Vagina (tissue), 2 donors: ENCODE results near the gene SH3BP5L. TPM values are rescaled to one million over a fixed set of nuclear protein-coding genes. Genes with fewer than 3 reads are reported as not detected.

ENCODE experiments used
- DNase-seq, 2 donors: peaks; one replicate each; pipeline ENCODE4 v3.0.0-alpha.2; 2017; ENCODE audit errors: extremely low spot score in 2 of 2
- H3K27ac ChIP-seq: fragments of 200-600 bp; sonication (generic); one replicate; pipeline ENCODE4 v1.5.1; 2019
- H3K27me3 ChIP-seq: fragments of 200-600 bp; sonication (generic); one replicate; pipeline ENCODE4 v1.5.1; 2019
- H3K36me3 ChIP-seq, 2 donors: fragments of 200-600 bp; sonication (generic); one replicate each; pipeline ENCODE4 v1.5.1; 2017 to 2019
- H3K4me1 ChIP-seq: fragments of 200-600 bp; sonication (generic); one replicate; pipeline ENCODE4 v1.5.1; 2019
- H3K4me3 ChIP-seq, 2 donors: fragments of 200-600 bp; sonication (generic); 1 replicate in 1 of 2; 2 replicates in 1 of 2; pipeline ENCODE4 v1.5.1; 2016 to 2019
- H3K9me3 ChIP-seq: fragments of 200-600 bp; sonication (generic); one replicate; pipeline ENCODE4 v1.5.1; 2019
- CTCF ChIP-seq, 3 experiments: fragments of 450-650 bp in 2 of 3; fragments of 200-600 bp in 1 of 3; sonication (generic) in 1 of 3; IDR thresholded peaks; one replicate each; pipeline ENCODE4 v1.5.1; 2017 to 2019; ENCODE audit warnings: antibody characterized with exemption in 3 of 3, mild to moderate bottlenecking in 2 of 3, moderate library complexity in 2 of 3
- POLR2A ChIP-seq, 2 donors: fragments of 450-650 bp; IDR thresholded peaks; one replicate each; pipeline ENCODE4 v1.6.1; 2017; ENCODE audit warnings: antibody characterized with exemption in 2 of 2, mild to moderate bottlenecking in 2 of 2, moderate library complexity in 2 of 2
- POLR2AphosphoS5 ChIP-seq, 2 donors: sonication (generic); formaldehyde crosslinking; IDR thresholded peaks; one replicate each; pipeline ENCODE4 v1.9.0; 2017; ENCODE audit warnings: antibody characterized with exemption in 2 of 2, mild to moderate bottlenecking in 2 of 2, low read depth in 1 of 2; ENCODE audit not compliant: insufficient read depth in 1 of 2
- intact Hi-C: fragments of 100-400 bp; cut with DNase I; formaldehyde crosslinking; loops from one replicate; pipeline ENCODE4 v1.15.1; 2023
- total RNA-seq: library from RNA; depleted of rRNA; stranded (reverse); fragments of >200 nt; gene quantifications from one replicate; pipeline ENCODE4 v1.2.3, GENCODE V29; 2016

SH3BP5L gene
- total RNA-seq, 1 donor from 2014 or later = 18.7 TPM

- Histone ChIP-seq H3K27ac (peak overlapping the region; percentile 98), H3K36me3 (peaks cover 0 to 18% of the 10 kb centered on the region in 2 donors), H3K4me1 (peaks cover 58% of the 10 kb centered on the region), H3K27me3 (no peaks in the 10 kb centered on the region), H3K9me3 (no peaks in the 10 kb centered on the region), H3K4me3 (peak overlapping the region; percentile 67 to 77)
- TF ChIP-seq CTCF (IDR thresholded peaks at IDR 0.05) (no peak), POLR2A (IDR thresholded peaks at IDR 0.05) (no peak), POLR2AphosphoS5 (IDR thresholded peaks at IDR 0.05; ENCODE audit: insufficient read depth in 1 of 2, low read depth in 1 of 2) (no peak)
- DNase-seq = no peak
- intact Hi-C loops = no loop called here
Measured at GRCh38 chr1:248824301-248824700, 1.4 kb downstream of the SH3BP5L start.

DNA sequence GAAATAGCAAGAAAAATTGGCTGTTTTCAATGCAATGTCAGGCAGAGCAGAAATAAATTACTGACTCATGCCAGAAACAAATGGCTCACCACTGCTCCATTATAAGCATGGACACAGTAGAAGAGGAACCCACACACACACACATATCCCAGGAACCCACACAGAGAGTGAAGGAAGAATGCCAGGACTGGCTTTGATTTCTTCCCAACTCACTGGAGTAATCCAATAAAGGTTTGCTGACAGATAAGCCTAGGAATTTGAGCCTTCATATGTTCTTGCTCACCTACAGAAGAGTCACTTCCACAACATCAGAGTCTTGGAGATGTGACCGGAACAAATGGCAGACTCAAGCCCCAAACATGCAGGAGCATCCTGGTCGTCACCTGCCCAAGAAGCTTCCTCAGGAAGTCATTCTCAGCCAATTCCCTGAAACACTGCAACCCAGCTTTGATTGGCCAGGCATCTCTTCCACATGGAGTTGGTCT lies 2.2 kb downstream of the SH3BP5L start:
- peaks cover 0 to 18% of the 10 kb centered on the region in 2 donors for H3K36me3 ChIP-seq
- H3K4me3 ChIP-seq = peak overlapping the region; percentile 30 to 77
- peaks cover 65% of the 10 kb centered on the region for H3K4me1 ChIP-seq
- intact Hi-C loops = no loop called here
- H3K27ac ChIP-seq = no peak overlapping the region
- H3K27me3 ChIP-seq = no peaks in the 10 kb centered on the region
- no peak for TF ChIP-seq POLR2A (IDR thresholded peaks at IDR 0.05)
- TF ChIP-seq CTCF (IDR thresholded peaks at IDR 0.05) = no peak
- TF ChIP-seq POLR2AphosphoS5 (IDR thresholded peaks at IDR 0.05; ENCODE audit: insufficient read depth in 1 of 2, low read depth in 1 of 2) = no peak
- H3K9me3 ChIP-seq = no peaks in the 10 kb centered on the region
- DNase-seq = peak in 1 of 2 donors; percentile 58

GRCh38 chr1:248822148-248823032 lies 3.3 kb downstream of the SH3BP5L start:
- no peaks in the 10 kb centered on the region for H3K9me3 ChIP-seq
- TF ChIP-seq POLR2AphosphoS5 (IDR thresholded peaks at IDR 0.05; ENCODE audit: insufficient read depth in 1 of 2, low read depth in 1 of 2) = no peak
- no peak for TF ChIP-seq CTCF (IDR thresholded peaks at IDR 0.05)
- TF ChIP-seq POLR2A (IDR thresholded peaks at IDR 0.05) = no peak
- H3K27ac ChIP-seq = no peak overlapping the region
- peaks cover 68% of the 10 kb centered on the region for H3K4me1 ChIP-seq
- H3K27me3 ChIP-seq = no peaks in the 10 kb centered on the region
- H3K36me3 ChIP-seq = peaks cover 0 to 18% of the 10 kb centered on the region in 2 donors
- intact Hi-C loops = no loop called here
- peak; percentile 43 to 71 for DNase-seq
- no peak overlapping the region for H3K4me3 ChIP-seq

- Histone ChIP-seq H3K27me3 (no peaks in the 10 kb centered on the region), H3K27ac (no peak overlapping the region), H3K4me3 (no peak overlapping the region), H3K4me1 (peaks cover 60% of the 10 kb centered on the region), H3K9me3 (no peaks in the 10 kb centered on the region), H3K36me3 (peaks cover 0 to 22% of the 10 kb centered on the region in 2 donors)
- intact Hi-C loops = no loop called here
- DNase-seq = peak; percentile 42 to 93
- TF ChIP-seq POLR2AphosphoS5 (IDR thresholded peaks at IDR 0.05; ENCODE audit: insufficient read depth in 1 of 2, low read depth in 1 of 2) = no peak
- no peak for TF ChIP-seq POLR2A (IDR thresholded peaks at IDR 0.05)
- no peak for TF ChIP-seq CTCF (IDR thresholded peaks at IDR 0.05)
Measured at GRCh38 chr1:248821641-248822040, 4.1 kb downstream of the SH3BP5L start.

- Histone ChIP-seq H3K4me1 (peaks cover 59% of the 10 kb centered on the region), H3K4me3 (no peak overlapping the region), H3K36me3 (peaks cover 0 to 27% of the 10 kb centered on the region in 2 donors), H3K27me3 (no peaks in the 10 kb centered on the region), H3K9me3 (no peaks in the 10 kb centered on the region), H3K27ac (no peak overlapping the region)
- intact Hi-C loops = no loop called here
- no peak for TF ChIP-seq POLR2A (IDR thresholded peaks at IDR 0.05)
- no peak for TF ChIP-seq CTCF (IDR thresholded peaks at IDR 0.05)
- no peak for TF ChIP-seq POLR2AphosphoS5 (IDR thresholded peaks at IDR 0.05; ENCODE audit: insufficient read depth in 1 of 2, low read depth in 1 of 2)
- peak; percentile 70 to 96 for DNase-seq
Measured at GRCh38 chr1:248821101-248821500, 4.6 kb downstream of the SH3BP5L start.
